Mesodermal cell (in vitro differentiated cells): Measurements from ENCODE around the gene ADAMTS5. TPM values are rescaled to one million over a fixed set of nuclear protein-coding genes. Genes with fewer than 3 reads are reported as not detected.

ENCODE experiments used
- H3K27ac ChIP-seq: 2 replicates; pipeline ENCODE4 v1.7.0; 2013; ENCODE audit warnings: mild to moderate bottlenecking, low read depth, low read length, moderate library complexity; ENCODE audit not compliant: severe bottlenecking
- H3K36me3 ChIP-seq: 2 replicates; pipeline ENCODE4 v1.7.1; 2013; ENCODE audit warnings: mild to moderate bottlenecking, low read length, moderate library complexity; ENCODE audit not compliant: control insufficient read depth, insufficient read depth
- H3K4me1 ChIP-seq: one replicate; pipeline ENCODE4 v1.7.1; 2013; ENCODE audit warnings: mild to moderate bottlenecking, low read length; ENCODE audit not compliant: insufficient read depth, control insufficient read depth, poor library complexity, severe bottlenecking
- H3K4me3 ChIP-seq: 2 replicates; pipeline ENCODE4 v1.7.0; 2013; ENCODE audit warnings: low read length, control low read depth, mild to moderate bottlenecking; ENCODE audit not compliant: insufficient read depth, poor library complexity, severe bottlenecking; ENCODE audit errors: extremely low read depth
- H3K9me3 ChIP-seq: 2 replicates; pipeline ENCODE4 v1.7.1; 2013; ENCODE audit warnings: mild to moderate bottlenecking, low read length, moderate library complexity; ENCODE audit not compliant: control insufficient read depth
- WGBS, 2 experiments: methylation state at CpG; one replicate each; pipeline ENCODE4 v1.1.5; 2013; ENCODE audit warnings: missing lambda C conversion rate in 2 of 2; ENCODE audit not compliant: insufficient coverage in 2 of 2; 5-methylcytosine and 5-hydroxymethylcytosine counted together
- polyA plus RNA-seq, 2 experiments: library from polyadenylated mRNA; stranded (reverse); fragments of 50-300 nt; gene quantifications; one replicate each; pipeline ENCODE4 v1.2.3, GENCODE V29; 2013

Gene ADAMTS5
- 1.1 TPM for polyA plus RNA-seq (2013, experiment 1 of 2)
- polyA plus RNA-seq (2013, experiment 2 of 2): 0.66 TPM

- peaks cover 4% of the 10 kb centered on the region for H3K4me1 ChIP-seq
- H3K36me3 ChIP-seq: no peaks in the 10 kb centered on the region
- H3K4me3 ChIP-seq: peak within 1 kb of the TSS; percentile 52
- no peak within 1 kb of the TSS for H3K27ac ChIP-seq
- WGBS, 2 experiments: 0 to 1% methylated on average over 38 to 42 of the region's 55 CpGs
- no peaks in the 10 kb centered on the region for H3K9me3 ChIP-seq
Measured at GRCh38 chr21:26967062-26967913, at the start of gene ADAMTS5. ADAMTS5 (minus strand) TSS chr21:26967088; CDS start chr21:26966391, 697 bp downstream.

- no peaks in the 10 kb centered on the region for H3K9me3 ChIP-seq
- WGBS, 2 experiments: no CpG with 5 or more reads among the region's 1 CpG
- no peak overlapping the region for H3K4me3 ChIP-seq
- H3K4me1 ChIP-seq: no peaks in the 10 kb centered on the region
- no peak overlapping the region for H3K27ac ChIP-seq
- H3K36me3 ChIP-seq: no peaks in the 10 kb centered on the region
Measured at GRCh38 chr21:27001526-27001925, 34.6 kb upstream of the ADAMTS5 start.

- WGBS, 2 experiments: 85 to 88% methylated on average over 4 to 5 of the region's 5 CpGs
- H3K27ac ChIP-seq: no peak overlapping the region
- no peak overlapping the region for H3K4me3 ChIP-seq
- peaks cover 7% of the 10 kb centered on the region for H3K9me3 ChIP-seq
- H3K4me1 ChIP-seq: no peaks in the 10 kb centered on the region
- H3K36me3 ChIP-seq: no peaks in the 10 kb centered on the region
Measured at GRCh38 chr21:26983576-26983975, 16.7 kb upstream of the ADAMTS5 start.

GRCh38 chr21:26982767-26983166 is 15.9 kb upstream of the ADAMTS5 start:
- H3K36me3 ChIP-seq: no peaks in the 10 kb centered on the region
- H3K9me3 ChIP-seq: no peaks in the 10 kb centered on the region
- no peak overlapping the region for H3K27ac ChIP-seq
- no peak overlapping the region for H3K4me3 ChIP-seq
- 73 to 78% methylated on average over 1 of the region's 2 CpGs for WGBS, 2 experiments
- H3K4me1 ChIP-seq: no peaks in the 10 kb centered on the region

GRCh38 chr21:26977746-26978145 is 10.9 kb upstream of the ADAMTS5 start:
- no peaks in the 10 kb centered on the region for H3K9me3 ChIP-seq
- H3K4me1 ChIP-seq: no peaks in the 10 kb centered on the region
- WGBS, 2 experiments: 71% methylated on average over 1 of the region's 3 CpGs; no CpG with 5 or more reads in 1 of the 2 experiments
- H3K27ac ChIP-seq: no peak overlapping the region
- no peaks in the 10 kb centered on the region for H3K36me3 ChIP-seq
- no peak overlapping the region for H3K4me3 ChIP-seq

- Histone ChIP-seq H3K36me3 (no peaks in the 10 kb centered on the region), H3K4me1 (peaks cover 1% of the 10 kb centered on the region), H3K27ac (no peak overlapping the region), H3K9me3 (no peaks in the 10 kb centered on the region), H3K4me3 (no peak overlapping the region)
- WGBS, 2 experiments: 80% methylated on average over 1 of the region's 2 CpGs; no CpG with 5 or more reads in 1 of the 2 experiments
Measured at GRCh38 chr21:26973226-26973625, 6.3 kb upstream of the ADAMTS5 start.

GRCh38 chr21:26972192-26972591 is 5.3 kb upstream of the ADAMTS5 start:
- peaks cover 4% of the 10 kb centered on the region for H3K4me1 ChIP-seq
- H3K27ac ChIP-seq: no peak overlapping the region
- no peak overlapping the region for H3K4me3 ChIP-seq
- WGBS, 2 experiments: 100% methylated on average over 1 of the region's 2 CpGs; no CpG with 5 or more reads in 1 of the 2 experiments
- H3K9me3 ChIP-seq: no peaks in the 10 kb centered on the region
- no peaks in the 10 kb centered on the region for H3K36me3 ChIP-seq

GRCh38 chr21:26969971-26970725 is 3.3 kb upstream of the ADAMTS5 start:
- Histone ChIP-seq H3K27ac (no peak overlapping the region), H3K4me3 (no peak overlapping the region)
- 96% methylated on average over 4 of the region's 6 CpGs; no CpG with 5 or more reads in 1 of the 2 experiments for WGBS, 2 experiments

GRCh38 chr21:26966649-26967061 is 233 bp downstream of the ADAMTS5 start:
- peaks cover 4% of the 10 kb centered on the region for H3K4me1 ChIP-seq
- H3K36me3 ChIP-seq: no peaks in the 10 kb centered on the region
- H3K27ac ChIP-seq: no peak overlapping the region
- no peaks in the 10 kb centered on the region for H3K9me3 ChIP-seq
- H3K4me3 ChIP-seq: peak overlapping the region; percentile 52
- 1 to 2% methylated on average over 10 to 22 of the region's 24 CpGs for WGBS, 2 experiments

More at GRCh38 chr21:26969971-26970725, 3.3 kb upstream of the ADAMTS5 start:
- no peaks in the 10 kb centered on the region for H3K36me3 ChIP-seq
- no peaks in the 10 kb centered on the region for H3K9me3 ChIP-seq
- peaks cover 4% of the 10 kb centered on the region for H3K4me1 ChIP-seq

- H3K4me3 ChIP-seq: peak overlapping the region; percentile 52
- peaks cover 4% of the 10 kb centered on the region for H3K4me1 ChIP-seq
- 10 to 11% methylated on average over 33 to 56 of the region's 66 CpGs for WGBS, 2 experiments
- H3K36me3 ChIP-seq: no peaks in the 10 kb centered on the region
- no peaks in the 10 kb centered on the region for H3K9me3 ChIP-seq
- H3K27ac ChIP-seq: no peak overlapping the region
Measured at GRCh38 chr21:26965907-26966581, 844 bp downstream of the ADAMTS5 start.
